HepG2 (cell line): Measurements from ENCODE around the gene TPST1. TPM values are rescaled to one million over a fixed set of nuclear protein-coding genes. Genes with fewer than 3 reads are reported as not detected.
A peak's percentile ranks its signal among the peaks of the same experiment; 100 is the strongest.

Experiments
- ATAC-seq: fragments of 200-7000 bp; cut with Tn5 transposase; 3 replicates; pipeline ENCODE4 v1.9.1; 2020; ENCODE audit warnings: mild to moderate bottlenecking, moderate library complexity
- BruUV-seq: library from RNA; stranded (reverse); fragments of 400-500 nt; replicated peaks from 2 replicates; lab custom pipeline; 2021; lab: Mats Ljungman, UMichigan
- CTCF ChIA-PET: fragments of 300-600 bp; formaldehyde crosslinking; extraction: SDS; loops from one replicate; lab custom pipeline; 2021; ENCODE audit warnings: low total read pairs, inconsistent platforms, low intra/inter-chr PET ratio; lab: Yijun Ruan, JAX
- POLR2A ChIA-PET: fragments of 350-600 bp; sonication (Branson Sonifier 250); formaldehyde crosslinking; loops from one replicate; lab custom pipeline; 2020; ENCODE audit warnings: antibody characterized with exemption, inconsistent platforms; lab: Yijun Ruan, JAX
- DNase-seq: peaks from one replicate; pipeline ENCODE4 v3.0.0-alpha.2; 2015; ENCODE audit warnings: low spot score
- FAIRE-seq: peaks from 3 replicates; lab custom pipeline; 2011; peaks lifted over from hg19 to GRCh38; lab: Jason Lieb, UNC
- H2AFZ ChIP-seq: one replicate; pipeline ENCODE4 v1.6.1; 2011; ENCODE audit warnings: low read length, inconsistent platforms
- H3K27ac ChIP-seq: fragments of 300-600 bp; 3 replicates; pipeline ENCODE4 v1.8.0; 2011; ENCODE audit warnings: mixed run types, mild to moderate bottlenecking, mixed read lengths, low read length, inconsistent platforms; ENCODE audit not compliant: insufficient read depth; ENCODE audit errors: extremely low read length
- H3K27me3 ChIP-seq, 2 experiments: fragments of 200-600 bp in 1 of 2; 2 replicates in 1 of 2; 3 replicates in 1 of 2; pipeline versions ENCODE4 v1.6.0 to v1.8.0; 2011; ENCODE audit warnings: low read length in 2 of 2, mild to moderate bottlenecking in 2 of 2, moderate library complexity in 2 of 2, inconsistent platforms in 1 of 2; ENCODE audit not compliant: insufficient read depth in 2 of 2, control insufficient read depth in 1 of 2
- H3K36me3 ChIP-seq, 2 experiments: fragments of 200-600 bp in 1 of 2; replicated peaks in 1 of 2; 2 replicates in 1 of 2; 3 replicates in 1 of 2; pipeline versions ENCODE4 v1.5.1 to v1.8.0; 2011; ENCODE audit warnings: low read length in 2 of 2, inconsistent platforms in 1 of 2; ENCODE audit not compliant: insufficient read depth in 2 of 2, control insufficient read depth in 1 of 2
- H3K4me1 ChIP-seq: 2 replicates; pipeline ENCODE4 v1.5.1; 2012; ENCODE audit warnings: low read length, inconsistent platforms; ENCODE audit not compliant: insufficient read depth
- H3K4me2 ChIP-seq: 2 replicates; pipeline ENCODE4 v1.6.0; 2011; ENCODE audit warnings: low read depth, low read length, inconsistent platforms
- H3K4me3 ChIP-seq, 3 experiments: fragments of 200-600 bp in 1 of 3; sonication (generic), shearing (Covaris generic) in 1 of 3; replicated peaks in 1 of 3; 2 replicates each; pipeline ENCODE4 v1.5.1; 2011 to 2016; ENCODE audit warnings: low read length in 3 of 3, inconsistent platforms in 2 of 3, low read depth in 2 of 3, mild to moderate bottlenecking in 2 of 3, control low read depth in 1 of 3, mixed read lengths in 1 of 3; ENCODE audit not compliant: insufficient read depth in 1 of 3
- H3K79me2 ChIP-seq: one replicate; pipeline ENCODE4 v1.6.1; 2011; ENCODE audit warnings: low read length, inconsistent platforms; ENCODE audit not compliant: insufficient read depth
- H3K9ac ChIP-seq: 2 replicates; pipeline ENCODE4 v1.6.0; 2011; ENCODE audit warnings: mild to moderate bottlenecking, low read depth, low read length, inconsistent platforms; ENCODE audit not compliant: insufficient read depth
- H3K9me3 ChIP-seq: 2 replicates; pipeline ENCODE4 v1.5.1; 2012; ENCODE audit warnings: mild to moderate bottlenecking, low read length
- H4K20me1 ChIP-seq: 2 replicates; pipeline ENCODE4 v1.6.0; 2011; ENCODE audit warnings: inconsistent platforms, mild to moderate bottlenecking, low read length, moderate library complexity; ENCODE audit not compliant: insufficient read depth
- HNRNPL ChIP-seq: fragments of 200-400 bp; formaldehyde crosslinking; IDR thresholded peaks from 2 replicates; pipeline ENCODE4 v1.6.1; 2017; ENCODE audit warnings: mild to moderate bottlenecking, low read depth, low read length
- KDM5A ChIP-seq: fragments of 200-600 bp; sonication (generic); IDR thresholded peaks from 2 replicates; pipeline ENCODE4 v1.7.0; 2018; ENCODE audit warnings: antibody characterized with exemption, mild to moderate bottlenecking, low read length, borderline replicate concordance
- NFE2 ChIP-seq: sonication (generic); formaldehyde crosslinking; IDR thresholded peaks from 2 replicates; pipeline ENCODE4 v1.4.0; 2020; ENCODE audit warnings: missing genetic modification reagents
- ZNF687 ChIP-seq: sonication (generic); formaldehyde crosslinking; IDR thresholded peaks from 2 replicates; pipeline ENCODE4 v1.5.1; 2020; ENCODE audit warnings: mild to moderate bottlenecking, missing genetic modification reagents, moderate library complexity
- WGBS: methylation state at CpG from one replicate; pipeline ENCODE4 v1.1.6; 2017; ENCODE audit warnings: low lambda C conversion rate; 5-methylcytosine and 5-hydroxymethylcytosine counted together
- in situ Hi-C: cut with HindIII; loops from 2 replicates; pipeline ENCODE4 v1.10.0; 2017; ENCODE audit warnings: low pct_unique_long_range_greater_than_20kb; ENCODE audit not compliant: extremely low pct_ligation_motif_present
- intact Hi-C: fragments of 100-400 bp; cut with micrococcal nuclease; formaldehyde crosslinking; loops from one replicate; pipeline ENCODE4 v1.10.0; 2022; ENCODE audit not compliant: unreplicated experiment
- polyA plus RNA-seq, 8 experiments: library from polyadenylated mRNA; depleted of rRNA in 3 of 8; stranded (reverse) in 7 of 8; unstranded in 1 of 8; fragments of >200 nt; fragmentation: Illumina TruSeq in 4 of 8; extraction: Trizol in 4 of 8; gene quantifications; 2 replicates each; pipeline versions ENCODE4 v1.2.1 to v1.2.3, GENCODE V29; 2011 to 2016; ENCODE audit warnings: low read depth in 4 of 8, missing spikeins in 1 of 8, mixed read lengths in 1 of 8; ENCODE audit not compliant: insufficient read depth in 1 of 8
- total RNA-seq, 5 experiments: library from RNA; depleted of rRNA; stranded (reverse); fragments of >200 nt; fragmentation: Illumina TruSeq; extraction: Trizol; gene quantifications; 2 replicates each; pipeline ENCODE4 v1.2.3, GENCODE V29; 2016; ENCODE audit warnings: low read depth in 1 of 5

The TPST1 gene
- total and polyA plus RNA-seq, 2 of the 13 experiments (the other 11 are each of a cell fraction or from before 2014, with no cell fraction given): 24.3 to 34.1 TPM

DNA sequence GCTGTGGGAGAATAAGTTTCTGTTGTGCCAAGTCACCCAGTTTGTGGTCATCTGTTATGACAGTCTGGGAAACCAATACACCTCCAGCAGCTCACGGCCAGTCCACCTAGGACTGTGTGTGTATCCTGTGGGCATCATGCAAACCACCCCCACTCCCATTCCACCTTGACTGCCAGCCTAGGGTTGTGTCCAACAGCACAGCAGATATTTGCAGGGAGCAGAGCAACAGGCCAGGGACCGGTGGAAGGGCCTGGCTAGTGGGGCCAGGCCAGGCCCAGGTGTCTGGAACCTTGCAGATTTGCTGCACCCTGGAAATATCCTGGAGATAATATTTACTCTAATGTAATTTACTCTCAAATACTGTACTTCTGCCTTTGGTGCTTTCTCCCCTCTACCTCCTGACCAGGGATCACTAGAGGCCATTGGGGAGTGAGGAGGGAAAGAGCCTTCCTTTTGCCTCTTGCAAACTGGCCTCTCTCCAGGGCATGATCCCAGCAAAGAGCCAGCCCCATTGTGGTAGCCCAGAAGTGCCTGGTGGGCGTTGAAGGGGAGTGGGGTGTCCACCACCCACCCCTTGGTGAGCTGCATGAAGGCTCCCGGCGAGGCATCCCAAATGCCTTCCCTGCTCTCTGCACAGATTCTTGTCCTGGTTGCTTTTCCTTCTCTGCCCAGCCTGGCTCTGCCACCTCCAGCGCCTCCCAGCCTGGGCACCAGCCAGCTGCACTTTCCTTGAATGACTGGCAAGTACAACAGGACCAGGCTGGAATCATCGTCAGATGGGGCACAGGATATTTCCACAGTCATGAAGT, 15.2 kb upstream of the TPST1 start:
- WGBS: 36% methylated on average over 6 of the region's 7 CpGs

More for the DNA sequence above, 15.2 kb upstream of the TPST1 start:
- Histone ChIP-seq H3K4me2 (peak overlapping the region; percentile 48; the same call in 1 of the 2 replicates), H3K4me3 (no peak overlapping the region), H3K27ac (no peak overlapping the region), H3K9me3 (no peaks in the 10 kb centered on the region), H3K9ac (no peak overlapping the region), H3K36me3 (no peaks in the 10 kb centered on the region), H3K4me1 (peaks cover 23% of the 10 kb centered on the region), H3K79me2 (no peaks in the 10 kb centered on the region), H4K20me1 (no peaks in the 10 kb centered on the region), H3K27me3 (no peaks in the 10 kb centered on the region), H2AFZ (no peak overlapping the region)
- no TSS peak for BruUV-seq
- TF ChIP-seq ZNF687 (CRISPR knock-in tag) (peak; percentile 20; the same call in 1 of the 2 replicates), HNRNPL (0 out of 2 replicates have a peak, but pooled peaks have one; percentile 31), KDM5A (no peak), NFE2 (CRISPR knock-in tag) (no peak)
- intact Hi-C loops (no loop called here), in situ Hi-C loops (no loop called here)
- POLR2A ChIA-PET: no interaction called here
- no peak for DNase-seq
- CTCF ChIA-PET: no interaction called here
- peak; percentile 67 for ATAC-seq
- no peak for FAIRE-seq
